CD1c-positive myeloid dendritic cell (primary cell): ENCODE data around the gene PRLHR.

Experiments used
- DNase-seq: peaks from one replicate; pipeline ENCODE4 v3.0.0-alpha.2; 2016; ENCODE audit errors: extremely low spot score

Gene PRLHR

GRCh38 chr10:118563373-118563890, 32.0 kb downstream of the PRLHR start:
- no peak for DNase-seq

- peak; percentile 37 for DNase-seq
Observed at GRCh38 chr10:118562851-118563250, 32.6 kb downstream of the PRLHR start.

- DNase-seq = no peak
Observed at GRCh38 chr10:118557946-118558345, 37.5 kb downstream of the PRLHR start.

GRCh38 chr10:118551535-118552100, 43.8 kb downstream of the PRLHR start:
- DNase-seq = no peak

- DNase-seq = no peak
Observed at GRCh38 chr10:118547282-118547681, 48.2 kb downstream of the PRLHR start.

- DNase-seq = no peak
Observed at GRCh38 chr10:118546479-118546878, 49.0 kb downstream of the PRLHR start.

- DNase-seq = no peak
Observed at GRCh38 chr10:118545381-118545780, 50.1 kb downstream of the PRLHR start.

- no peak for DNase-seq
Observed at GRCh38 chr10:118544401-118544948, 51.0 kb downstream of the PRLHR start.

GRCh38 chr10:118543714-118544400, 51.6 kb downstream of the PRLHR start:
- DNase-seq = peak; percentile 40

GRCh38 chr10:118542745-118543144, 52.7 kb downstream of the PRLHR start:
- DNase-seq = peak; percentile 13

GRCh38 chr10:118542205-118542604, 53.2 kb downstream of the PRLHR start:
- DNase-seq = no peak

GRCh38 chr10:118541718-118542117, 53.7 kb downstream of the PRLHR start:
- no peak for DNase-seq
